Skeletal muscle tissue (tissue), 4 donors: ENCODE data around the gene NTNG2. TPM values are rescaled to one million over a fixed set of nuclear protein-coding genes. Genes with fewer than 3 reads are reported as not detected.

Experiments used
- H3K27ac ChIP-seq: one replicate; pipeline ENCODE4 v1.7.0; 2013; ENCODE audit warnings: mild to moderate bottlenecking, low read depth, low read length, inconsistent platforms
- H3K27me3 ChIP-seq, 3 donors: one replicate each; pipeline ENCODE4 v1.7.0; 2013; ENCODE audit warnings: low read length in 3 of 3; ENCODE audit not compliant: control insufficient read depth in 3 of 3, insufficient read depth in 3 of 3
- H3K36me3 ChIP-seq, 3 donors: one replicate each; pipeline ENCODE4 v1.7.0; 2013; ENCODE audit warnings: low read length in 3 of 3; ENCODE audit not compliant: control insufficient read depth in 3 of 3, insufficient read depth in 3 of 3
- H3K4me1 ChIP-seq, 3 donors: one replicate each; pipeline ENCODE4 v1.7.0; 2013; ENCODE audit warnings: low read length in 3 of 3, mild to moderate bottlenecking in 3 of 3; ENCODE audit not compliant: control insufficient read depth in 3 of 3, insufficient read depth in 3 of 3
- H3K4me3 ChIP-seq, 3 donors: one replicate each; pipeline ENCODE4 v1.7.0; 2013; ENCODE audit warnings: low read length in 3 of 3
- H3K9ac ChIP-seq, 3 donors: one replicate each; pipeline ENCODE4 v1.7.0; 2013; ENCODE audit warnings: low read length in 3 of 3, mild to moderate bottlenecking in 3 of 3, moderate library complexity in 2 of 3, low read depth in 1 of 3
- H3K9me3 ChIP-seq, 3 donors: one replicate each; pipeline ENCODE4 v1.7.0; 2013; ENCODE audit warnings: low read length in 3 of 3; ENCODE audit not compliant: control insufficient read depth in 3 of 3
- total RNA-seq: library from RNA; depleted of rRNA; stranded (reverse); fragments of >200 nt; gene quantifications from one replicate; pipeline ENCODE4 v1.2.3, GENCODE V29; 2014
- donor health status: Osteomylitis.

The NTNG2 gene
- total RNA-seq, 1 donor from 2014 or later: under 0.01 TPM

DNA sequence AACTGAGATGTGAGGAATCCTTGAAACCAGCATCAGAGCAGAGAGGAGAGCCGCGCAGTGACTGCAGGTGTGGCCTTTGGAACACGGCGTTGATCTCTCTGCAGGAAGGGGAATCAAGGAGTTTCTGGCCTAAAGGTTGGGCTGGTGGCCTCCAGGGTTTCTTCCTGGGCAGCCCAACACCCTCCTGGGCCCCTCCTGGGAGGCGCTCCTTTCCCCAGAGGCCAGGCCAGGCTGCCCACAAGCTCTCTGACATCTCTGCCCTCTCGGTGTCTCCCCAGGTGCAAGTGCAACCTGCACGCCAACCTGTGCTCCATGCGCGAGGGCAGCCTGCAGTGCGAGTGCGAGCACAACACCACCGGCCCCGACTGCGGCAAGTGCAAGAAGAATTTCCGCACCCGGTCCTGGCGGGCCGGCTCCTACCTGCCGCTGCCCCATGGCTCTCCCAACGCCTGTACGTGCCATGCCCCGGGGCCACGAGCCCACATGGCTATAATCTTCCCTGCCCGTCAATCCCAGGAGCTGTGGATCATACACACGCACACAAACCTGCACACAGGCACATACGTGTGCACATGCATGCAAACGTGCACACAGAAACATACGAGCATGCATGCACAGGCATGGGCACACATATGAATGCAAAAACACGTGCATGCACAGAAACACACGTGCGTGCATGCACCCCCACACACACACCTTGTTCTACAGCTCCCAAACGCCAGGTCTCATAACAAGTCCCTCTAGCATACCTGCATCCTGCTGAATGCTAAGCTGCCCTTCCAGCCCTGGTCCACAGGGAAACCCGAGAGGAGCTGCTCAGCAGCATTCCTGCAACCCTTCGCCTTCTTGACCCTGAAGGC, 64.9 kb downstream of the NTNG2 start:
- no peak overlapping the region for H3K27ac ChIP-seq
- H3K9me3 ChIP-seq: no peaks in the 10 kb centered on the region
- H3K4me1 ChIP-seq: no peaks in the 10 kb centered on the region
- H3K9ac ChIP-seq: no peak overlapping the region
- H3K36me3 ChIP-seq: no peaks in the 10 kb centered on the region
- no peak overlapping the region for H3K4me3 ChIP-seq
- H3K27me3 ChIP-seq: peaks cover 5 to 36% (median 15%) of the 10 kb centered on the region in 3 donors

DNA sequence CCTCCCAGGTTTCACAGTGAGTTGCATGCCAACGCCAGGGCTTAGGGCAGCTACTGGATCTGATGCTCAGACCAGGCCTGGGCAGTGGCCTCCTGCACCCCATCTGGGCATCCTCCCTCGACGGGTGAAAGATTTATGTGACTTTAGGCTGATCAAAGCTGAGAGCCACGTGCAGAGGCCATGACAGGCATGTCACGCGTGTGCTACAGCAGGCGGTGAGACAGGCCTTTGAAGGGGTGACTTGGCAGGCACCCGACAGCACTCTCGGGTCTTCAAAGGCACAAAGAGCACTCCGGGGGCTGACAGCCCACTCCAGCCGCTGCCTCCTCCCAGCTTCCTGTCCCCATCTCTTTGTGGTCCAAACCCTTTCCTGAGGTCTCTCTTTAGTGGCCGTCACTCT, 66.2 kb downstream of the NTNG2 start:
- H3K9ac ChIP-seq: no peak overlapping the region
- H3K4me3 ChIP-seq: no peak overlapping the region
- no peaks in the 10 kb centered on the region for H3K9me3 ChIP-seq
- no peaks in the 10 kb centered on the region for H3K36me3 ChIP-seq
- no peaks in the 10 kb centered on the region for H3K4me1 ChIP-seq
- H3K27ac ChIP-seq: no peak overlapping the region
- H3K27me3 ChIP-seq: peaks cover 2 to 47% (median 24%) of the 10 kb centered on the region in 3 donors

DNA sequence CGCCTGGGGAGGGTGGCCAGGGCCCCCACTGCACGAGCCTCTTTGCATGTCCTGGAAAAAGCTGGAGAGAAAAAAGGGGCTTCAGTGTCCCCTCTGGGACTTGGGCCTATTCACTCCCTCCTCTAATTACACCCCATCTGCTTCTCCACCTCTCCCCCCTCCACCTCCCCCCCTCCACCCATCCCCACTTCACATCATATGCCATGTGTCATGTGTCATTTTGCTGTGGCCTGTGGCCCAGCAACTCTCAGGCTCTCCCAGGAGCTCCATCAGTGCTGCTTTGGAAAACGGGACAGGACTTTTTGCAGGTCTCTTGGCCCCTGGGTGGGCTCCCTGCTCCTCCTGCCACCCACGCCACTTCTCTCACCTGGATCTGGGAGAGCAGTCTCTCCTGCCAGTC, 68.7 kb downstream of the NTNG2 start:
- Histone ChIP-seq H3K9me3 (no peaks in the 10 kb centered on the region), H3K4me1 (no peaks in the 10 kb centered on the region), H3K9ac (no peak overlapping the region), H3K4me3 (no peak overlapping the region), H3K36me3 (no peaks in the 10 kb centered on the region), H3K27ac (no peak overlapping the region), H3K27me3 (peaks cover 7 to 51% (median 33%) of the 10 kb centered on the region in 3 donors)

DNA sequence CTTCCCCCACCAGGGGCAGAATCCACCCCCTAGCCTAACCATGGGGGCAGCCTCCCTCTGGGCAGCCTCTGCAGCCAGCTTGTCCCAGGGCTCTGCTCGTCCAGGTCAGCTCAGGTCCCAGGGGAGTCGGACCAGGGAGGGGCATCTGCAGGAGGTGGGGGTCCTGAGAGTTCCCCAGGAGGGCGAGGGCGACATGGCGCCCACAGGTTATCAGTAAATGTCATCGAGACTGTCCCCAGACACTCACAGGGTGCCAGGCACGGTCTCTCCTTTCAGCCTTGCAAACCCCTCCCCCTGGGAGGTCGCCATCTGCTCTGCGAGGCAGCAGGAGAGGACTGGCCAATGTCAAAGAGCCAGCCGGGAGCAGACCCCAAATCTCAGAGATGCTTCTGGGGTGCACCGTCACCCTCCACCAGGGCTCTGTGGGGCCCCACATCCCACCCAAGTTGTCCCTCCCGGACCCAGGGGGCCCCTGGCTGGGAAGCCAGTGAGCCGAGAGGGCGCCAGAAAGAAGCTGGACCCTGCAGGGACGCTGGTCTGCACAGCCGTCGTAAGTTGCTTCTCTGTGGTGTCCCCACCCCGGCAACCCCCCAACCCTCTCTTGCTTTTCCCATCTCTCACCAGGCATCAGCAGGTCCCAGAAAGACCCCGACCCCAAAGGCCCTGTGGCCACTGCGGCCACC, 69.3 kb downstream of the NTNG2 start:
- Histone ChIP-seq H3K27me3 (peaks cover 9 to 54% (median 38%) of the 10 kb centered on the region in 3 donors), H3K36me3 (no peaks in the 10 kb centered on the region), H3K9me3 (no peaks in the 10 kb centered on the region), H3K4me3 (no peak overlapping the region), H3K27ac (no peak overlapping the region), H3K4me1 (peaks cover 0 to 3% (median 2%) of the 10 kb centered on the region in 3 donors), H3K9ac (no peak overlapping the region)

DNA sequence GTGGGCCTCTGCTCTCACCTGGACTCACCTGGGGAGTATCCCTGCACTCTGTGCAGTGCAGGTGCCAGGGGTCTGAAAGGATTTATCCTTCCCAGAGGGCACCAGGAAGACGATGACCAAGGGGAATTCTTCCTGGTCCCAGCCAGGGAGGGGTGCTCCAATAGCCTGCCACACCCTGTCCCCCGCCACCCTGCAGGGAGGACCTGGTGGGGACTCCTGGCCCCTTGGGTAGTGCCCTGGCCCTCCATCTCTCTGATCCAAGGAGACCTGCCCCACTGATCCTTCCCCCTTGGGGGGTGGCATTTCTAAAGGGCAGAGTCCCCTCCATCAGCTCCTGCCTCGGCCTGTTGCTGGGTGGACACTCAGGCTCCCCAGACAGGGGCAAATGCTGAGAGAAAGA, 70.7 kb downstream of the NTNG2 start:
- no peak overlapping the region for H3K9ac ChIP-seq
- H3K36me3 ChIP-seq: no peaks in the 10 kb centered on the region
- H3K27ac ChIP-seq: no peak overlapping the region
- no peak overlapping the region for H3K4me3 ChIP-seq
- no peaks in the 10 kb centered on the region for H3K9me3 ChIP-seq
- peaks cover 0 to 9% (median 8%) of the 10 kb centered on the region in 3 donors for H3K4me1 ChIP-seq
- peaks cover 9 to 49% (median 48%) of the 10 kb centered on the region in 3 donors for H3K27me3 ChIP-seq

DNA sequence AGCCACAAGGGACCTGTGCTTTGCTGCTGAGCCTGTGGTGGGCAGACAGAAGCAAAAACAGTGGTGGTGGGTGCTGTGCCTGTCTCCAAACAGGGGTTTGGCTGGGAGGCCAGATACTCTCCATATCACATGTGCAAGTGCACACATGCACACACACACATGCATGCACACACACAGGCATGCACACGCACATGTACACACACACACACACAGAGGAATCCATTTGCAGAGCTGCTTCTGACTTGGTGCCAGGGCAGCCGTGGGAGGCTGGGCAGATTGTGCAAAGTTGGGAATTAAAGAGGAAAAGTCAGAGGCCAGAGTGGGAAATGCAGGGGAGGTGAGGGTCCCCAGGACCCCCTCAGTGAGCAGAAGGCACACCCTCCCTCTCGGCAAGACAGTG, 71.3 kb downstream of the NTNG2 start:
- no peaks in the 10 kb centered on the region for H3K9me3 ChIP-seq

DNA sequence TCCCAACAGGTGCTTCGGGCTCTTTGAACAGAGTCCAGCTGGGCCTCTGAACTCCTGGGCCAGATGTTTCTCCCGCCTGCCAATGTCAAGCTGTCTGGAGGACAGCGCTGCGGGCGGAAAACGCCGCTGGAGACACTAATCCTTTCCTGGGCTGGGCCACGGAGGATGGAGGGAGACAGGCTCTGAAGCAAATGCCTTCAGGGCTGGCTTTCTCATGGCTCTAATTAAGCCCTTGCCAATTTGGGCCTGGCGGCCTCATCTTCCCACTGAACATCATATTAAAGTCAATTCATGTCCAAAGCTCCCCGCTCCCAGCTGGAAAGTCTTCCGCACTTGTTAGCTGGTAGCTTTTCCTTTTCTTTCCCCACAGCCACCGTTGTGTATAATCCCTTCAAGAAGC, 72.7 kb downstream of the NTNG2 start:
- H3K9me3 ChIP-seq: no peaks in the 10 kb centered on the region
- peaks cover 0 to 9% (median 8%) of the 10 kb centered on the region in 3 donors for H3K4me1 ChIP-seq
- H3K9ac ChIP-seq: no peak overlapping the region
- H3K4me3 ChIP-seq: no peak overlapping the region
- H3K27me3 ChIP-seq: peaks cover 13 to 52% (median 35%) of the 10 kb centered on the region in 3 donors
- H3K36me3 ChIP-seq: no peaks in the 10 kb centered on the region
- no peak overlapping the region for H3K27ac ChIP-seq

More for the DNA sequence above, 71.3 kb downstream of the NTNG2 start:
- Histone ChIP-seq H3K4me1 (peaks cover 0 to 9% (median 8%) of the 10 kb centered on the region in 3 donors), H3K9ac (no peak overlapping the region), H3K27ac (no peak overlapping the region), H3K36me3 (no peaks in the 10 kb centered on the region), H3K27me3 (peaks cover 9 to 50% (median 44%) of the 10 kb centered on the region in 3 donors), H3K4me3 (no peak overlapping the region)

DNA sequence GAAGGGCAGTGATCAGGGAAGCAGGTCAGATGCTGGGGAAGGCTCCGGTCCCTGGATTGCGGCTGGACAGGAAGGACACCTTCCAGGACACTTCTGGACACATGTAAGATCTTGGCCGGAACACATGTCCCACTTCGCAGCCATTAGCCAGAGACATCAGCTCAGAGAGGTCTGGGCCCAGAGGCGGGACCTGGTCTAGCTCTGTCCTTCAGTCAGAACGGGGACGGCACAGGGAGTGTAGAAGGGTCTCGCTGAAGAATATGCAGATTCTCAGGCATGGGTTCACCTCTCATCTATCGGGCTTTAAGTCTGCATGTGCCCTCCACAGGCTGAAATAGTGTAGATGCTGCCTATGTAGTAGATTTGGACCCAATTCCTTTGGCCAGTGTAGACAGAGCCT, 73.3 kb downstream of the NTNG2 start:
- Histone ChIP-seq H3K4me3 (no peak overlapping the region), H3K4me1 (peaks cover 0 to 9% (median 8%) of the 10 kb centered on the region in 3 donors), H3K9me3 (no peaks in the 10 kb centered on the region), H3K36me3 (no peaks in the 10 kb centered on the region), H3K27me3 (peaks cover 13 to 47% (median 31%) of the 10 kb centered on the region in 3 donors), H3K27ac (no peak overlapping the region), H3K9ac (no peak overlapping the region)

DNA sequence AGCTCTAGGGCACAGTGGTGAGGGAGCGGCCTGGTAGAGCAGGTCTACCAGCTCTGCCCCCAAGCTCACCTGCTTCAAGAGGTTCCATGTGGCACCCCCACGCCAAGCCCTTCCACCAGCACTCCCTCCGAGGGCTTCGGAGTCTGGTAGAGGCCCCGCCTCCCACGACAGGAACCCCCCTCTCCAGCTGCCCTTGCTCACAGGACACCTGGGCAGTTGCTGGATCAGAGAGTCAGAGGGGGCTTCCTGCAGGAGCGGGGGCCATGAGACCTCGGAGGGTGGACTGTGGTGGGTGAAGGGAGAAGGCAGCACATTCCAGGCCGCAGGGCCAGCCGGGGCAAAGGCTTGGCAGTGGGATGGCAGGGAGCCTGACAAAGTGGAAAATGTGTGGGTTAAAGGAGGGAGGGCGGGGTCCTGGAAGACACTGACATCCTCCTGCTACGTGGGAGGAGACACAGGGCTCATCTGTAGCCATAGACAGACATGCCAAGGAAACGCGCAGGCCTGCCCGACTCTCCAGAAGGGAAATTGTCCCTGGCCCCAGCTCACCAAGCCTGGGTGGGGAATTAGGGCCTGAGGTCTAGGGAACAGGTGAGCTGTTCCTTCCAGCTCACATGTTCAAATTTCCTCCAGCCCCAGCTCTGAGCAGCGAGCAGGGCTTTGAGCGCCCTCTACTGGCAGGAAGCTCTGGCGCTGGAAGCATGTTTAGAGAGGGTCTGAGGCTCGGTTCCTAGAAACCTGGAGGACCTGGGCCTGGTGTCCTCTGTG, 74.2 kb downstream of the NTNG2 start:
- Histone ChIP-seq H3K36me3 (no peaks in the 10 kb centered on the region), H3K4me3 (no peak overlapping the region), H3K27ac (no peak overlapping the region), H3K27me3 (peaks cover 13 to 46% (median 26%) of the 10 kb centered on the region in 3 donors), H3K9ac (peak overlapping the region in 1 of 3 donors; percentile 25), H3K9me3 (no peaks in the 10 kb centered on the region), H3K4me1 (peaks cover 0 to 11% (median 11%) of the 10 kb centered on the region in 3 donors)
